OCI-LY1 (cell line): ENCODE results near the gene RRP8.

Source experiments
- EZH2 ChIP-seq: fragments of 200-600 bp; sonication (generic), shearing (Covaris generic); IDR thresholded peaks from 2 replicates; pipeline ENCODE4 v1.8.0; 2017; ENCODE audit warnings: borderline replicate concordance, mixed run types, mild to moderate bottlenecking, antibody characterized with exemption, low read length, moderate library complexity, mixed read lengths
- TF ChIP-seq, protein P1 (sequence below): fragments of 200-600 bp; sonication (generic), shearing (Covaris generic); IDR thresholded peaks from 2 replicates; pipeline ENCODE4 v1.5.1; 2017; ENCODE audit warnings: mild to moderate bottlenecking, antibody characterized with exemption, low read length, moderate library complexity, mixed read lengths

DNA sequence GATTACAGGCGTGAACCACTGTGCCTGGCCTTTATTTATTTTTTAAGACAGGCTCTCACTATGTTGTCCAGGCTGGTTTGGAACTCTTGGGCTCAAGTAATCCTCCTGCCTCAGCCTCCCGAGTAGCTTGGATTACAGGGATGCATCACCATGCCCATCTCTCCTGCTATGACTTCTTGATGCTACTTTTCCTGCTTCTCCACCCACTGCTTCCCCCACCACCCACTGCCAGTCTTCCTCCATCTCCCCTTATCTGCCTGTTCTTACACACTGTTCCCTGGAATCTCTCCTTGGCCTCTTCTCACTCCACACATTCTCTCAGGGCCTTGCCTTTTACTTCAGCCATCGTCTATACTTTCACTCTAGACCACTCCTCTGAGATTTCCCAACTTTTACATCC is 33.1 kb upstream of the RRP8 start:
- TF ChIP-seq, protein P1, sequence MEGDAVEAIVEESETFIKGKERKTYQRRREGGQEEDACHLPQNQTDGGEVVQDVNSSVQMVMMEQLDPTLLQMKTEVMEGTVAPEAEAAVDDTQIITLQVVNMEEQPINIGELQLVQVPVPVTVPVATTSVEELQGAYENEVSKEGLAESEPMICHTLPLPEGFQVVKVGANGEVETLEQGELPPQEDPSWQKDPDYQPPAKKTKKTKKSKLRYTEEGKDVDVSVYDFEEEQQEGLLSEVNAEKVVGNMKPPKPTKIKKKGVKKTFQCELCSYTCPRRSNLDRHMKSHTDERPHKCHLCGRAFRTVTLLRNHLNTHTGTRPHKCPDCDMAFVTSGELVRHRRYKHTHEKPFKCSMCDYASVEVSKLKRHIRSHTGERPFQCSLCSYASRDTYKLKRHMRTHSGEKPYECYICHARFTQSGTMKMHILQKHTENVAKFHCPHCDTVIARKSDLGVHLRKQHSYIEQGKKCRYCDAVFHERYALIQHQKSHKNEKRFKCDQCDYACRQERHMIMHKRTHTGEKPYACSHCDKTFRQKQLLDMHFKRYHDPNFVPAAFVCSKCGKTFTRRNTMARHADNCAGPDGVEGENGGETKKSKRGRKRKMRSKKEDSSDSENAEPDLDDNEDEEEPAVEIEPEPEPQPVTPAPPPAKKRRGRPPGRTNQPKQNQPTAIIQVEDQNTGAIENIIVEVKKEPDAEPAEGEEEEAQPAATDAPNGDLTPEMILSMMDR = no peak
- TF ChIP-seq EZH2 = no peak
